Upper lobe of left lung (tissue), 6 donors: ENCODE data around the gene LMOD3. TPM values are rescaled to one million over a fixed set of nuclear protein-coding genes. Genes with fewer than 3 reads are reported as not detected.

Experiments
- ATAC-seq, 2 donors: fragments of 200-7000 bp; cut with Tn5 transposase; one replicate each; pipeline ENCODE4 v1.9.1; 2022; ENCODE audit warnings: mild to moderate bottlenecking in 2 of 2, moderate library complexity in 2 of 2; ENCODE audit not compliant: low FRiP score in 2 of 2
- DNase-seq, 2 donors: peaks; one replicate each; pipeline ENCODE4 v3.0.0-alpha.2; 2019 to 2020
- H3K27ac ChIP-seq, 4 donors: fragments of 200-600 bp; sonication (generic); one replicate each; pipeline ENCODE4 v1.5.1; 2016 to 2019
- H3K27me3 ChIP-seq, 4 donors: fragments of 200-600 bp; sonication (generic); one replicate each; pipeline ENCODE4 v1.5.1; 2017 to 2019
- H3K36me3 ChIP-seq, 4 donors: fragments of 200-600 bp; sonication (generic); one replicate each; pipeline ENCODE4 v1.5.1; 2016 to 2019
- H3K4me1 ChIP-seq, 4 donors: fragments of 200-600 bp; sonication (generic); one replicate each; pipeline ENCODE4 v1.5.1; 2018 to 2019
- H3K4me3 ChIP-seq, 4 donors: fragments of 200-600 bp; sonication (generic); one replicate each; pipeline ENCODE4 v1.5.1; 2017 to 2019; ENCODE audit warnings: mild to moderate bottlenecking in 2 of 4, moderate library complexity in 1 of 4
- H3K9me3 ChIP-seq, 4 donors: fragments of 200-600 bp; sonication (generic); one replicate each; pipeline ENCODE4 v1.5.1; 2018 to 2019
- CTCF ChIP-seq, 6 experiments: fragments of 450-650 bp in 4 of 6; fragments of 200-600 bp in 2 of 6; sonication (generic) in 2 of 6; IDR thresholded peaks; one replicate each; pipeline ENCODE4 v1.5.1; 2016 to 2019; ENCODE audit warnings: antibody characterized with exemption in 6 of 6
- EP300 ChIP-seq, 4 donors: sonication (generic); formaldehyde crosslinking; IDR thresholded peaks; one replicate each; pipeline ENCODE4 v1.5.1; 2017; ENCODE audit warnings: antibody characterized with exemption in 4 of 4, control low read depth in 2 of 4
- POLR2A ChIP-seq, 4 donors: fragments of 450-650 bp; IDR thresholded peaks; one replicate each; pipeline ENCODE4 v1.5.1; 2016 to 2017; ENCODE audit warnings: antibody characterized with exemption in 4 of 4, mild to moderate bottlenecking in 2 of 4
- POLR2AphosphoS5 ChIP-seq, 2 donors: sonication (generic); formaldehyde crosslinking; IDR thresholded peaks; one replicate each; pipeline ENCODE4 v1.5.1; 2017; ENCODE audit warnings: antibody characterized with exemption in 2 of 2
- WGBS, 2 donors: methylation state at CpG; one replicate each; pipeline ENCODE4 v1.1.5; 2017 to 2018; 5-methylcytosine and 5-hydroxymethylcytosine counted together
- total RNA-seq, 6 donors: library from RNA; depleted of rRNA in 4 of 6; stranded (reverse); fragments of >200 nt in 4 of 6; gene quantifications; one replicate each; pipeline versions ENCODE4 v1.1.0 to v1.2.1, GENCODE V29; 2016 to 2021
- donor health status: DM: no; HTN: no; CAD: no; lungs with moderate emphysema.
- donor health status: DM: no; HTN: yes; CAD: no; lungs with severe emphysema.

Gene LMOD3
- total RNA-seq, 6 donors from 2014 or later, result 0.17 to 4.2 (median 0.40) TPM; not detected in 2

- Histone ChIP-seq H3K27ac (peak overlapping the region in 3 of 4 donors; percentile 17 to 64 (median 48)), H3K27me3 (no peaks in the 10 kb centered on the region), H3K9me3 (no peaks in the 10 kb centered on the region), H3K4me1 (peaks cover 0 to 10% (median 2%) of the 10 kb centered on the region in 4 donors), H3K36me3 (no peaks in the 10 kb centered on the region), H3K4me3 (peak overlapping the region in 1 of 4 donors; percentile 6)
- DNase-seq (no peak), ATAC-seq (no peak)
- 33 to 49% methylated on average over 8 of the region's 8 CpGs for WGBS, 2 donors
- TF ChIP-seq CTCF (IDR thresholded peaks at IDR 0.05) (no peak), POLR2AphosphoS5 (IDR thresholded peaks at IDR 0.05) (peak in 1 of 2 donors; percentile 11), EP300 (IDR thresholded peaks at IDR 0.05) (no peak)
Measured at GRCh38 chr3:69121950-69122349, 445 bp downstream of the LMOD3 start.

- peak overlapping the region in 3 of 4 donors; percentile 17 to 64 (median 48) for H3K27ac ChIP-seq
- H3K9me3 ChIP-seq, result no peaks in the 10 kb centered on the region
- H3K27me3 ChIP-seq, result no peaks in the 10 kb centered on the region
- ATAC-seq (no peak), DNase-seq (no peak)
- TF ChIP-seq POLR2A (IDR thresholded peaks at IDR 0.05) (no peak), CTCF (IDR thresholded peaks at IDR 0.05) (no peak), EP300 (IDR thresholded peaks at IDR 0.05) (no peak), POLR2AphosphoS5 (IDR thresholded peaks at IDR 0.05) (no peak)
- no peaks in the 10 kb centered on the region for H3K36me3 ChIP-seq
- WGBS, 2 donors, result 77 to 88% methylated on average over 6 of the region's 6 CpGs
- H3K4me3 ChIP-seq, result peak overlapping the region in 1 of 4 donors; percentile 6
- peaks cover 0 to 10% (median 2%) of the 10 kb centered on the region in 4 donors for H3K4me1 ChIP-seq
Measured at GRCh38 chr3:69121513-69121912, 882 bp downstream of the LMOD3 start.

GRCh38 chr3:69120879-69121464 lies 1.4 kb downstream of the LMOD3 start:
- peak; percentile 71 to 87 for ATAC-seq
- peak; percentile 77 to 94 (median 82) for TF ChIP-seq CTCF (IDR thresholded peaks at IDR 0.05)
- no peak for TF ChIP-seq EP300 (IDR thresholded peaks at IDR 0.05)
- DNase-seq, result peak in 1 of 2 donors; percentile 72
- Histone ChIP-seq H3K36me3 (no peaks in the 10 kb centered on the region), H3K9me3 (no peaks in the 10 kb centered on the region), H3K27me3 (no peaks in the 10 kb centered on the region), H3K4me1 (peaks cover 0 to 10% (median 2%) of the 10 kb centered on the region in 4 donors), H3K4me3 (no peak overlapping the region), H3K27ac (peak overlapping the region in 2 of 4 donors; percentile 17 to 64)
- 0% methylated on average over 1 of the region's 1 CpG for WGBS, 2 donors

GRCh38 chr3:69119681-69120080 lies 2.7 kb downstream of the LMOD3 start:
- Histone ChIP-seq H3K4me3 (no peak overlapping the region), H3K36me3 (no peaks in the 10 kb centered on the region), H3K4me1 (peaks cover 0 to 10% (median 2%) of the 10 kb centered on the region in 4 donors), H3K27ac (no peak overlapping the region), H3K9me3 (no peaks in the 10 kb centered on the region), H3K27me3 (no peaks in the 10 kb centered on the region)
- ATAC-seq (no peak), DNase-seq (no peak)
- TF ChIP-seq EP300 (IDR thresholded peaks at IDR 0.05), result no peak
- TF ChIP-seq POLR2A (IDR thresholded peaks at IDR 0.05), result no peak
- no peak for TF ChIP-seq CTCF (IDR thresholded peaks at IDR 0.05)
- 92 to 95% methylated on average over 5 of the region's 5 CpGs for WGBS, 2 donors

- Histone ChIP-seq H3K4me3 (no peak overlapping the region), H3K4me1 (peaks cover 0 to 10% (median 2%) of the 10 kb centered on the region in 4 donors), H3K27ac (no peak overlapping the region), H3K36me3 (no peaks in the 10 kb centered on the region), H3K27me3 (no peaks in the 10 kb centered on the region), H3K9me3 (no peaks in the 10 kb centered on the region)
- WGBS, 2 donors, result 91 to 95% methylated on average over 6 of the region's 6 CpGs
- ATAC-seq (no peak), DNase-seq (no peak)
- no peak for TF ChIP-seq POLR2AphosphoS5 (IDR thresholded peaks at IDR 0.05)
Measured at GRCh38 chr3:69119138-69119537, 3.3 kb downstream of the LMOD3 start.
